A673 (cell line): ENCODE data around the gene ZNRD2.

ENCODE experiments used
- EZH2 ChIP-seq: fragments of 200-600 bp; sonication (generic); IDR thresholded peaks from 2 replicates; pipeline ENCODE4 v1.6.1; 2017; ENCODE audit warnings: borderline replicate concordance, low read depth, mild to moderate bottlenecking, mixed read lengths, antibody characterized with exemption, low read length; ENCODE audit not compliant: poor library complexity, severe bottlenecking
- TF ChIP-seq, protein P1 (sequence below): fragments of 300-800, 200-600 bp; sonication (generic); conservative IDR thresholded peaks from 2 replicates; pipeline ENCODE4 v1.5.1; 2017; ENCODE audit warnings: low read depth, mild to moderate bottlenecking, antibody characterized with exemption, low read length, moderate library complexity, mixed read lengths

GRCh38 chr11:65565624-65566453, 4.4 kb upstream of the ZNRD2 start:
- TF ChIP-seq, protein P1, sequence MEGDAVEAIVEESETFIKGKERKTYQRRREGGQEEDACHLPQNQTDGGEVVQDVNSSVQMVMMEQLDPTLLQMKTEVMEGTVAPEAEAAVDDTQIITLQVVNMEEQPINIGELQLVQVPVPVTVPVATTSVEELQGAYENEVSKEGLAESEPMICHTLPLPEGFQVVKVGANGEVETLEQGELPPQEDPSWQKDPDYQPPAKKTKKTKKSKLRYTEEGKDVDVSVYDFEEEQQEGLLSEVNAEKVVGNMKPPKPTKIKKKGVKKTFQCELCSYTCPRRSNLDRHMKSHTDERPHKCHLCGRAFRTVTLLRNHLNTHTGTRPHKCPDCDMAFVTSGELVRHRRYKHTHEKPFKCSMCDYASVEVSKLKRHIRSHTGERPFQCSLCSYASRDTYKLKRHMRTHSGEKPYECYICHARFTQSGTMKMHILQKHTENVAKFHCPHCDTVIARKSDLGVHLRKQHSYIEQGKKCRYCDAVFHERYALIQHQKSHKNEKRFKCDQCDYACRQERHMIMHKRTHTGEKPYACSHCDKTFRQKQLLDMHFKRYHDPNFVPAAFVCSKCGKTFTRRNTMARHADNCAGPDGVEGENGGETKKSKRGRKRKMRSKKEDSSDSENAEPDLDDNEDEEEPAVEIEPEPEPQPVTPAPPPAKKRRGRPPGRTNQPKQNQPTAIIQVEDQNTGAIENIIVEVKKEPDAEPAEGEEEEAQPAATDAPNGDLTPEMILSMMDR = no peak
- no peak for TF ChIP-seq EZH2
